ENCODE measurements around the gene ARL11. TPM values are rescaled to one million over a fixed set of nuclear protein-coding genes. Genes with fewer than 3 reads are reported as not detected.

Gene ARL11
- polyA plus RNA-seq, 3 donors from 2014 or later: 0.27 to 1.3 (median 0.38) TPM

- Mint-ChIP-seq H3K27ac (no peak overlapping the region), H3K27me3 (ENCODE audit: low read depth in 3 of 3) (no peaks in the 10 kb centered on the region), H3K9me3 (no peaks in the 10 kb centered on the region), H3K36me3 (peaks cover 0 to 7% (median 6%) of the 10 kb centered on the region in 3 donors), H3K4me1 (peaks cover 4 to 14% of the 10 kb centered on the region in 2 donors), H3K4me3 (no peak overlapping the region)
- no peak for DNase-seq
Measured at GRCh38 chr13:49676581-49677298, 48.4 kb downstream of the ARL11 start.

GRCh38 chr13:49678191-49678914 lies 50.0 kb downstream of the ARL11 start:
- Mint-ChIP-seq H3K4me3 (no peak overlapping the region), H3K27ac (no peak overlapping the region), H3K27me3 (ENCODE audit: low read depth in 3 of 3) (no peaks in the 10 kb centered on the region), H3K9me3 (no peaks in the 10 kb centered on the region), H3K36me3 (peaks cover 0 to 7% (median 6%) of the 10 kb centered on the region in 3 donors), H3K4me1 (no peaks in the 10 kb centered on the region)
- DNase-seq: no peak

- Mint-ChIP-seq H3K4me1 (no peaks in the 10 kb centered on the region), H3K27me3 (ENCODE audit: low read depth in 3 of 3) (no peaks in the 10 kb centered on the region), H3K4me3 (no peak overlapping the region), H3K27ac (no peak overlapping the region), H3K36me3 (peaks cover 0 to 7% (median 6%) of the 10 kb centered on the region in 3 donors), H3K9me3 (no peaks in the 10 kb centered on the region)
- DNase-seq: no peak
Measured at GRCh38 chr13:49679246-49679645, 50.9 kb downstream of the ARL11 start.

GRCh38 chr13:49681842-49682435 lies 53.6 kb downstream of the ARL11 start:
- H3K4me1 Mint-ChIP-seq: no peaks in the 10 kb centered on the region
- no peak overlapping the region for H3K4me3 Mint-ChIP-seq
- H3K9me3 Mint-ChIP-seq: no peaks in the 10 kb centered on the region
- H3K27ac Mint-ChIP-seq: no peak overlapping the region
- H3K27me3 Mint-ChIP-seq (ENCODE audit: low read depth in 3 of 3): no peaks in the 10 kb centered on the region
- no peak for DNase-seq
- H3K36me3 Mint-ChIP-seq: peaks cover 0 to 4% (median 0%) of the 10 kb centered on the region in 3 donors

Other genes starting within 250 kb of the ARL11 start
- gene CAB39L, start 184.4 kb upstream of the ARL11 start, polyA plus RNA-seq: 10 to 100 TPM in 1 of 3 donors, 1 to 10 TPM in 2; 4.9 to 11.0 (median 7.0) TPM
- 1 to 10 TPM; 5.5 to 8.8 (median 7.5) TPM for gene SETDB2, start 184.2 kb upstream of the ARL11 start, polyA plus RNA-seq
- 10 to 100 TPM; 67.1 to 79.2 (median 70.6) TPM for gene PHF11, start 132.6 kb upstream of the ARL11 start, polyA plus RNA-seq
- gene RCBTB1, start 42.9 kb upstream of the ARL11 start, polyA plus RNA-seq: 10 to 100 TPM in 2 of 3 donors, 1 to 10 TPM in 1; 6.5 to 13.0 (median 10.3) TPM
- gene EBPL, start 63.0 kb downstream of the ARL11 start, polyA plus RNA-seq: 10 to 100 TPM; 47.3 to 53.6 (median 49.6) TPM
- 10 to 100 TPM; 21.3 to 27.7 (median 21.7) TPM for gene KPNA3, start 164.2 kb downstream of the ARL11 start, polyA plus RNA-seq